Stimulated activated CD4-positive, alpha-beta T cell treated with anti-CD3 and anti-CD28 coated beads, Interleukin-1b, Interleukin-23, amount 100 ng/mL, for 4 hours (primary cell): ENCODE data around the gene USH2A.

Experiments used
- DNase-seq, 2 donors: peaks; one replicate each; pipeline ENCODE4 v3.0.0-alpha.2; 2020; ENCODE audit warnings: low read depth in 2 of 2

Gene USH2A

GRCh38 chr1:216140730-216141524, 282.3 kb downstream of the USH2A start:
- DNase-seq: no peak

- DNase-seq: no peak
Observed at GRCh38 chr1:216124192-216124781, 299.0 kb downstream of the USH2A start.

GRCh38 chr1:216123446-216124191, 299.6 kb downstream of the USH2A start:
- no peak for DNase-seq

- no peak for DNase-seq
Observed at GRCh38 chr1:216119600-216119999, 303.6 kb downstream of the USH2A start.

- no peak for DNase-seq
Observed at GRCh38 chr1:216114180-216114579, 309.1 kb downstream of the USH2A start.

- no peak for DNase-seq
Observed at GRCh38 chr1:216113181-216113580, 310.1 kb downstream of the USH2A start.

- DNase-seq: no peak
Observed at GRCh38 chr1:216111842-216112241, 311.4 kb downstream of the USH2A start.

GRCh38 chr1:216095400-216095799, 327.8 kb downstream of the USH2A start:
- no peak for DNase-seq

GRCh38 chr1:216090556-216090955, 332.7 kb downstream of the USH2A start:
- DNase-seq: no peak

- DNase-seq: no peak
Observed at GRCh38 chr1:216086678-216087077, 336.6 kb downstream of the USH2A start.

GRCh38 chr1:216081445-216081844, 341.8 kb downstream of the USH2A start:
- no peak for DNase-seq

GRCh38 chr1:216076751-216077150, 346.5 kb downstream of the USH2A start:
- DNase-seq: no peak

GRCh38 chr1:216075339-216075738, 347.9 kb downstream of the USH2A start:
- no peak for DNase-seq

- no peak for DNase-seq
Observed at GRCh38 chr1:216073793-216074595, 349.3 kb downstream of the USH2A start.

- DNase-seq: no peak
Observed at GRCh38 chr1:216071262-216071661, 352.0 kb downstream of the USH2A start.

- no peak for DNase-seq
Observed at GRCh38 chr1:216064643-216065042, 358.6 kb downstream of the USH2A start.

GRCh38 chr1:216057947-216058346, 365.3 kb downstream of the USH2A start:
- no peak for DNase-seq

GRCh38 chr1:216057063-216057462, 366.2 kb downstream of the USH2A start:
- no peak for DNase-seq

GRCh38 chr1:216055004-216055403, 368.2 kb downstream of the USH2A start:
- no peak for DNase-seq

GRCh38 chr1:216054600-216054999, 368.6 kb downstream of the USH2A start:
- DNase-seq: no peak

- DNase-seq: no peak
Observed at GRCh38 chr1:216051071-216051470, 372.2 kb downstream of the USH2A start.
